Ecto neural progenitor cell (in vitro differentiated cells): Measurements from ENCODE around the gene SLC35F1.

Experiments used
- DNase-seq: peaks from one replicate; pipeline ENCODE4 v3.0.0-alpha.2; 2018; ENCODE audit warnings: low spot score

Gene SLC35F1

GRCh38 chr6:118280210-118280609 lies 373.1 kb downstream of the SLC35F1 start:
- DNase-seq: no peak

DNA sequence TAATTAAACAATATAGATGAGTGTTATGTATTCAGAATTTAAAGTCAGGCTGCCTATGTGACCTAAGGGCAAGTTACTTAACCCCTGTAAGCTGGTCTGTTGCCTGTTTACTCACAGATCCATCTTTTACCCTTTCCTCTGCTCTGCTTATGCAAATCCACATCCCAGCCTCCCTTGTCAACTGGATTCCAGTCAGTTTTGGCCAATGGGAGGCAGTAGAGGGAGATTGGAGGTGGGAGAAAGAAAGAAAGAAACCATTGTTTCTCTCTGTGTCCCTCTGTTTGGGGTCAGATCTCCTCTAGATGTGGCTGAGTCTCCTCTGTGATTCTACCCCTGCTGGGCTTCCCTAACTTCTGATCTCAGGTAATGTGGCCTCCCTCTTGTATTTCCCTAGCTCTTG lies 374.2 kb downstream of the SLC35F1 start:
- no peak for DNase-seq

DNA sequence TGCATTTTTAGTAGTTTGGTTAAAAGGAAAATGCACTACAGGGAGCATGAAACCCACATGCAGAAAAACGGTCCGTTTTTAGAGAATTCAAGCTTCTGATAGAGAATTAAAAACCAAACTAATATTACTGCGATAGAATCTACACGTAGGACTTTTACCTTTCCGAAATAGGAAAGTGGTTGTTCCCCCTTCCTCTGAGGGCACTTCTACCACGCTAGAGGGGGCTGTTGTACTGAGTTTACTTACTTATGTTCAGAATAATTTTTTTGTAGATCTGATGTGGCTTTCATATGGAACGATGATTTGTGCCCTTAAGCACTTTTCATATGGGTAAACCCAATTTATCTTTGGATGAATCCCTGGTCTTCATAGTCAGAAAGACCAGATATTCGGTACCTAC lies 376.7 kb downstream of the SLC35F1 start:
- DNase-seq: no peak

GRCh38 chr6:118284736-118285360 lies 377.8 kb downstream of the SLC35F1 start:
- no peak for DNase-seq

DNA sequence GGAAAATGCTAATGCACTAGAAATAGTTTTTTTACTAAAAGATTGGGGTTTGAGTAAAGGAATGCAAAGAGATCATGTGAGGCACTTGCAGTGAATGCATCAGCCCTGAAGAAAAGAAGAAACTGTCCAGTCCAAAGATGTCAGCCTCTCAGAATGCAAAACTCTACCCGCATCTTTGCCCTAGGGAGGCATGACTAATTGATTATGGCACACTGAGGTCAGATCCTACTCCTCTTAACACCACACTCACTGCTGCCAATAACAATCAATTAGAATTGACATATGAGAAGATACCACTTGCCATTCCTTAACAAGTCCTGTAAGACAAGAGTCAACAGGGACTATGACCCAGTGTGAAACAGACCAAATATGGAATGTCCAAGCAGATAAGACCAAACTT lies 378.7 kb downstream of the SLC35F1 start:
- DNase-seq: no peak

- DNase-seq: no peak
Observed at GRCh38 chr6:118288355-118289124, 381.5 kb downstream of the SLC35F1 start.

DNA sequence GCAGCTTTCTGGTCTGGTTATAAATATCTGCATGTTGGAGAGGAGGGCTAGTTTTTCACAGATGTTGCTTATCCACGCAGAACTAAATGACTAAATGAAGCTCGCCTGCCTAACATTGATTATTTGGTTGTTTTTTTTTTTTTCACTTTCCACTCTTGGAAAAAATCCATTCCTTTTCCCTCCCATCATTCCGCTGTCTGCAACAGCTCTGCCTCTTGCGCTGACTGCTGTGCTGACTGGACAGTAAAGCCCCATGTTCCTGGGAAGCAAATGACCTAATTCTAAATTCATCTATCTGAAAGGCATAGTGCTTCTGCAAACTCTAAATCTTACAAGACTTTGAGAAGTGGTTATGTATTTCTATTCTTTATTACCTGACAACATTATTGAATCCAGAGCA lies 385.5 kb downstream of the SLC35F1 start:
- no peak for DNase-seq

- no peak for DNase-seq
Observed at GRCh38 chr6:118294906-118295305, 387.8 kb downstream of the SLC35F1 start.

- no peak for DNase-seq
Observed at GRCh38 chr6:118295336-118295735, 388.3 kb downstream of the SLC35F1 start.

GRCh38 chr6:118296129-118296901 lies 389.3 kb downstream of the SLC35F1 start:
- no peak for DNase-seq

GRCh38 chr6:118297821-118298220 lies 390.8 kb downstream of the SLC35F1 start:
- DNase-seq: no peak

DNA sequence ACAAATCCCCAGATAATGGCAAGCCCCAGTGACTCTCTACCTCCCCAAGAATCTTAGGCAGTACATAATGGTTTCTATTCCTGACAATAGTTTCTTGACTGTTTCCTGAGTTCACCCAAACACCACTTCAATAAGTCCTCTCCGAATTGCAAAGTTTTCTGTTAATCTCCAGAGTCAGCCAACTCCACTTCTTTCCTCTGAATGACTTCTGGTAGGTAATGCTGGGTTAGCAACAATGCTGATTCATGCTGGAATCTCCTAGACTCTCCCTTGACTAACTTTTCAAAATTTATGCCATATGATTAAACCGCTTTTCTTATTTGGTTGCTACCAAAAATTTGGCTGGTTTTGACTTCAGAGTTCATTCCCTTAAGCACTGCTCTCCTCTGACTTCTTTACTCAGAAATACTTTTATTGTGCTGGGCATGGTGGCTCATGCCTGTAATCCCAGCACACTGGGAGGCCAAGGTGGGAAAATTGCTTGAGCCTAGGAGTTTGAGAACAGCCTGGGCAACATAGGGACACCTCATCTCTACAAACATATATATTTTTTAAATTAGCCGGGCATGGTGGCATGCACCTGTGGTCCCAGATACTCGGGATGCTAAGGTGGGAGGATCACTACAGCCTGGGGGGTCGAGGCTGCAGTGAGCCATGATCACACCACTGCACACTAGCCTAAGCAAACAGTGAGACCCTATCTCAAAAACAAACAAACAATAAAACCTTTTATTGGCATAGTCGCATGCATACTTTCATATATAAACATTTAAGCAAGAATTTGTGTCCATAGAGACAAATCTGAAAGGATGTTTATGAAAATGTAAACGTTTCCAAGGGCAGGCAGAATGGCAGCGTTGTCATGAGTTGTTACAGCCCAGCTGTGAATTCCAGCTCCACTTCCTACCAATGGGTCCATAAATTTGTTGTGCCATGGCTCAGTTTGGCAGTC lies 391.7 kb downstream of the SLC35F1 start:
- no peak for DNase-seq

GRCh38 chr6:118299457-118299856 lies 392.4 kb downstream of the SLC35F1 start:
- no peak for DNase-seq

- DNase-seq: no peak
Observed at GRCh38 chr6:118304321-118304720, 397.3 kb downstream of the SLC35F1 start.

GRCh38 chr6:118305081-118305480 lies 398.0 kb downstream of the SLC35F1 start:
- DNase-seq: no peak

DNA sequence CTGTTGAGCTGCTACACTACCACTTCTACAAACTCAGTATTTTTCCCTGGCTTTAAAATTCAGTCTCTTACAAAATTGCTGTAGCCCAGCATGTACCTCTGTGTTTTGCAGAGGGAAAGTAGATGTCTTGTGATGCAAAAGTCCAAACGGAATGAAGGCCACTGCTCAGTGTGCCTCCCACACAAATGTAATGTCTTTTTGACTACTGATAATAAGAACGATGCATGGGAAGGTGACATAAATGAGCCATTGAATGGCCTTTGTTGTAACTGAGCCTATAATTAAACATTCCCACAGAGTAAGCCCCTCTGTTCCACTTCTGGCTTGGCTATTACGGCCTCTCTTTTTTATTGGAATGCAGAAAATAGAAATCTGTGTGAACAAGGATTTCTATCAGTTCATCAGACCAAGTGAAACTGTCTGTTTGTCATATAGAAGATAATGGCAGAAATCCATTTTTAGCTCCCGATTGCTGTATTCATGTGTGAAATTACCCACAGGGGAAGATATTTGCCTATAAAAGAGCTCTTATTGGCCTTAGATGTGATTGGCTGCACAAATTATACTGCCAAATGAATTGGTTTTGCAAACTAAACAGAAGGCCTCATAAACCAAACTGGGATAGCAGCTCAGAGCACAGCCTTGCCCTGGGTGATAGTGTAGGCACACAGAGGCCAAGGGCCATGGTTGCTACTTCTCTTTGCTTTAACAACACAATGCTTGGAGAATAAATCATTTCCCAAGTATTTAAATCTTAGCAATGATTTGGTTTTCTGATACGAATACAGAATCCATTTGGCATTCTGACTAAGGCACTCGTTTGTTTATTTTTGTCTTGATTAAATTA lies 399.6 kb downstream of the SLC35F1 start:
- DNase-seq: no peak

- DNase-seq: no peak
Observed at GRCh38 chr6:118307581-118307980, 400.5 kb downstream of the SLC35F1 start.

- DNase-seq: no peak
Observed at GRCh38 chr6:118309337-118310093, 402.5 kb downstream of the SLC35F1 start.

DNA sequence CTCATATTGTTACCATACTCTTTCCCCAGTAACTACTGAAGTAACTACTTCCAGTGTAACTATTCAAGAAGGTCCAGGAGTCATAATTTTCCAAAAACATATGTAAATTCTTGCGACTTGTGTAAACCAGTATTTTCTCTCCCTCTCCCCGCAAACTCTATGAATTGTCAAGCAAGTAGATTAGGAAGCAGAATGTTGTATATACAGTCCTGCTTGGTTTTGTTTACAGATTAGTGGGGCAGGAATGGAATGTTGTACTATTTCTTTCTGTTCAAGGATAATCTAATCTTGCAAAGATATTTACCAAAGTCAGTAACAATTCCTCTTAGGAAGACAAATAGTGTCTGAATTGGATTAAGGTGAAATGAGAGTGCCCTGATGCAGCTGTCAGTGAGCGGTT lies 406.1 kb downstream of the SLC35F1 start:
- DNase-seq: no peak

- no peak for DNase-seq
Observed at GRCh38 chr6:118313762-118314161, 406.7 kb downstream of the SLC35F1 start.
